Ishikawa (cell line): Measurements from ENCODE around the gene CUBN.

Experiments used
- CEBPB ChIP-seq: IDR thresholded peaks from 2 replicates; pipeline ENCODE4 v1.6.1; 2012
- CREB1 ChIP-seq: IDR thresholded peaks from 2 replicates; pipeline ENCODE4 v1.6.1; 2012; ENCODE audit warnings: low read depth
- EGR1 ChIP-seq: IDR thresholded peaks from 2 replicates; pipeline ENCODE4 v1.6.1; 2012
- EP300 ChIP-seq: IDR thresholded peaks from 2 replicates; pipeline ENCODE4 v1.6.1; 2012; ENCODE audit warnings: borderline replicate concordance
- FOXM1 ChIP-seq: IDR thresholded peaks from 2 replicates; pipeline ENCODE4 v1.6.1; 2012; ENCODE audit warnings: low read depth, borderline replicate concordance
- MAX ChIP-seq: IDR thresholded peaks from 2 replicates; pipeline ENCODE4 v1.6.1; 2012
- NFIC ChIP-seq: IDR thresholded peaks from 2 replicates; pipeline ENCODE4 v1.6.1; 2012
- RAD21 ChIP-seq: IDR thresholded peaks from 2 replicates; pipeline ENCODE4 v1.6.1; 2012; ENCODE audit warnings: low read depth
- TAF1 ChIP-seq: IDR thresholded peaks from 2 replicates; pipeline ENCODE4 v1.6.1; 2012; ENCODE audit warnings: low read depth, mild to moderate bottlenecking
- TCF12 ChIP-seq: IDR thresholded peaks from 2 replicates; pipeline ENCODE4 v1.6.1; 2012; ENCODE audit warnings: low read depth
- TEAD4 ChIP-seq: IDR thresholded peaks from 2 replicates; pipeline ENCODE4 v1.6.1; 2012
- USF1 ChIP-seq: IDR thresholded peaks from 2 replicates; pipeline ENCODE4 v1.6.1; 2012
- YY1 ChIP-seq: IDR thresholded peaks from 2 replicates; pipeline ENCODE4 v1.6.1; 2012; ENCODE audit warnings: low read depth
- TF ChIP-seq, protein P1 (sequence below): IDR thresholded peaks from 2 replicates; pipeline ENCODE4 v1.6.1; 2012; ENCODE audit warnings: low read depth, mild to moderate bottlenecking

The CUBN gene

GRCh38 chr10:17162828-17163227 is 33.2 kb upstream of the CUBN start:
- TF ChIP-seq RAD21 (no peak), MAX (no peak), FOXM1 (no peak), CREB1 (no peak), EGR1 (no peak), USF1 (no peak)
- TF ChIP-seq, protein P1, sequence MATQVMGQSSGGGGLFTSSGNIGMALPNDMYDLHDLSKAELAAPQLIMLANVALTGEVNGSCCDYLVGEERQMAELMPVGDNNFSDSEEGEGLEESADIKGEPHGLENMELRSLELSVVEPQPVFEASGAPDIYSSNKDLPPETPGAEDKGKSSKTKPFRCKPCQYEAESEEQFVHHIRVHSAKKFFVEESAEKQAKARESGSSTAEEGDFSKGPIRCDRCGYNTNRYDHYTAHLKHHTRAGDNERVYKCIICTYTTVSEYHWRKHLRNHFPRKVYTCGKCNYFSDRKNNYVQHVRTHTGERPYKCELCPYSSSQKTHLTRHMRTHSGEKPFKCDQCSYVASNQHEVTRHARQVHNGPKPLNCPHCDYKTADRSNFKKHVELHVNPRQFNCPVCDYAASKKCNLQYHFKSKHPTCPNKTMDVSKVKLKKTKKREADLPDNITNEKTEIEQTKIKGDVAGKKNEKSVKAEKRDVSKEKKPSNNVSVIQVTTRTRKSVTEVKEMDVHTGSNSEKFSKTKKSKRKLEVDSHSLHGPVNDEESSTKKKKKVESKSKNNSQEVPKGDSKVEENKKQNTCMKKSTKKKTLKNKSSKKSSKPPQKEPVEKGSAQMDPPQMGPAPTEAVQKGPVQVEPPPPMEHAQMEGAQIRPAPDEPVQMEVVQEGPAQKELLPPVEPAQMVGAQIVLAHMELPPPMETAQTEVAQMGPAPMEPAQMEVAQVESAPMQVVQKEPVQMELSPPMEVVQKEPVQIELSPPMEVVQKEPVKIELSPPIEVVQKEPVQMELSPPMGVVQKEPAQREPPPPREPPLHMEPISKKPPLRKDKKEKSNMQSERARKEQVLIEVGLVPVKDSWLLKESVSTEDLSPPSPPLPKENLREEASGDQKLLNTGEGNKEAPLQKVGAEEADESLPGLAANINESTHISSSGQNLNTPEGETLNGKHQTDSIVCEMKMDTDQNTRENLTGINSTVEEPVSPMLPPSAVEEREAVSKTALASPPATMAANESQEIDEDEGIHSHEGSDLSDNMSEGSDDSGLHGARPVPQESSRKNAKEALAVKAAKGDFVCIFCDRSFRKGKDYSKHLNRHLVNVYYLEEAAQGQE, result no peak

DNA sequence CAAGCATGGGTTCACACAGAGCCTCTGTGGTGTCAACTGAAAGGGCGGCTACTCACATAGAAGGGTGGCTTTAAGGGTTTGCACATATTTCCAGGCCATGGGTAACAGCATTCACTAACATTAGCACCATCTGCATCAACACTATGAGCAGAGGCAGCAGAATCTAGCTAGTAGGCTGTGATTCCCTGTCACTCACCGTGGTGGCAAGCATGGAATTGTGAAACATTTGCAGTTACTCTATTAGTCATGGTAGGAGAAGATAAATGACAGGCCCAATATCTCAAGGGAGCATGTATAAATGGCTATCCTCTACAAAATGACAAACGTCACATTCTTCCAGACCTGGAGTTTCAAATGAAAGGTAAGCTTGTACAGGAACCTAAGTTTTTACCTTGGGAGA is 32.2 kb upstream of the CUBN start:
- TF ChIP-seq TAF1, result no peak
- no peak for TF ChIP-seq CREB1
- no peak for TF ChIP-seq RAD21
- TF ChIP-seq FOXM1, result no peak
- TF ChIP-seq EP300, result no peak
- TF ChIP-seq TCF12, result no peak

DNA sequence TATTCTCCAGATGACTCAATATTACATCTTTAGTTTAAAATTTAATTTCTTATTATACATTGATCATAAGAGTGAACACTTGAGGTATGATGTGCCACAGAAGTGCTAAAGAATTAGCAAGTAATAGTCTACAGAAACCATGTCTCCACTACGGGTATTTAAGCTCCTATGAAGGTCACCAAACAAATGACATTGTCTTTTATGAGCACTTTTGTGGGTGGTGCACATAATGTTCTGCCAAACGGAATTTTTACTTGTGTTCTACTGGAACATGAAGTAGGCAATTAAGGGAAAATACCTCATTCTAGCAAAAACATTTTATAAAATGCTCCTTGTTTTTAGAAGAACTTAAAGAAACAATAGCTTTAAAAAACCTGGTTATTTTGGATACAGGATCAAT is 27.4 kb upstream of the CUBN start:
- TF ChIP-seq EP300, result no peak
- TF ChIP-seq, protein P1, result no peak

- TF ChIP-seq NFIC, result no peak
These were observed 26.2 kb upstream of the CUBN start for GRCh38 chr10:17155826-17156225.

DNA sequence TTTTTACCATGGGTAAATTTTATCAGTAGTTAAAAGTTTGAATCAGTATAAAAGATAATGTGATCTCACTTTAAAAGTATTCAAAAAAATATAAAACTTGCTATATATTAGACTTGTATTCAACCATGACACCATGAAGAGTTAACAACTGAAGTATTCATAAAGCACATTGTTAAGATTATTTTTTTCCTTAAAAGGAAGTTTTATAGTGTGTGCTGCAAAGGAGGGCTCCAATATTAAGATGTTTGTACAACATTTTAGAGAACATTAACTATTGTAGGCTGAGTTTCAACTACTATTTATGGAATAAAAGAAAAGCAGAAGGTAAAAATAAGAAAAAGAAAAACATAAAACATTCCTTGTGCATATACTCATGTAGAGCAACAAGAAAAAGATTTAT is 24.5 kb upstream of the CUBN start:
- TF ChIP-seq TCF12, result no peak
- no peak for TF ChIP-seq TEAD4
- TF ChIP-seq TAF1, result no peak
- no peak for TF ChIP-seq EP300

- TF ChIP-seq, protein P1, result no peak
- TF ChIP-seq RAD21 (no peak), EP300 (no peak), CREB1 (no peak), YY1 (no peak), NFIC (no peak), FOXM1 (no peak), TCF12 (no peak), MAX (no peak), EGR1 (no peak), TAF1 (no peak), USF1 (no peak), CEBPB (no peak), TEAD4 (no peak)
These were observed 23.7 kb upstream of the CUBN start for GRCh38 chr10:17153321-17153720.
